ENCODE data around the gene FAT1.
"Not testable (repeated sequence)": the region's sequence is repeated elsewhere in the genome, so short reads cannot be mapped to it uniquely, and the experiment has no call there.

FAT1 gene

DNA sequence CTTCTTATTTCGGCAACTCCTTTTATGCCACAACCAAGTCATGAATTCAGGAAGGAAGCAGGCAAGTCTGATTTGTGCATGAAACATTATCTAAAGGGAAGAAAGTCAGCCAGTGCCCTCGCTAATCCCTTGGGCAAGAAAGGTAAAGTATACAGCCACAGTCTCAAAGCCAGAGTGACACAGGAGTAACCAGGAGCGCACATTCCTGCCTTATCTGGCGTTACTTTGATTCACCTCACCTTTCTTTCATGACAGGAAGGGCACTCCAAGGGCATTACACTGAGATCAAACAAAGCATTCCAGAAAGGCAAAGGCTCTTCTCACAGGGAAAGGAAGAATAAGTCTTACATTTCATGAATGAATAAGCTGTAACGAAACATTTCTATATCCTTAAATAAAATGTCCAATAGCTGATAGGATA, 38.8 kb downstream of the FAT1 start:
- Mint-ChIP-seq H3K36me3 (ENCODE audit: low read depth) (no peaks in the 10 kb centered on the region), H3K4me1 (ENCODE audit: low read depth) (no peaks in the 10 kb centered on the region), H3K27me3 (peaks cover 9% of the 10 kb centered on the region), H3K9me3 (peaks cover 11% of the 10 kb centered on the region), H3K27ac (no peak overlapping the region), H3K4me3 (no peak overlapping the region)

DNA sequence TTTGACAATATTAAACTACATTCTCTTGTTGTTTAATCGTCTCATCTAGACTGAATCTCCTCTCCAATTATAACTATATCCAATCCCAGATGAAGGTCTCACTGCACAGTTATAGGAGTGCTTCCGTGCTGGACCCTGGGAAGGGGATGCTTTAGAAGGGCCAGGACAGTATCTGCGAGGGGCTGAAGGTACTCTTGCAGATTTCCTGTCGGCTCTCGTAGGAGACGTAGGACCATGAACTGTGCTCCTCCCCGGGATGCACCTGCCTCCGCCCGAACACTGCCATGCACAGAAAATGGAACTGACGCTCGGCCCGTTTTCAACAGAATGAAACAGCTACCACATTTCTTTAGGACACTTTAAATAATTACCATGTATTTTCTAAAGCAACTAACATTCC, 39.4 kb downstream of the FAT1 start:
- H3K9me3 Mint-ChIP-seq = peaks cover 7% of the 10 kb centered on the region
- H3K4me1 Mint-ChIP-seq (ENCODE audit: low read depth) = no peaks in the 10 kb centered on the region
- H3K4me3 Mint-ChIP-seq = no peak overlapping the region
- peaks cover 5% of the 10 kb centered on the region for H3K27me3 Mint-ChIP-seq
- H3K27ac Mint-ChIP-seq = no peak overlapping the region
- no peaks in the 10 kb centered on the region for H3K36me3 Mint-ChIP-seq (ENCODE audit: low read depth)

DNA sequence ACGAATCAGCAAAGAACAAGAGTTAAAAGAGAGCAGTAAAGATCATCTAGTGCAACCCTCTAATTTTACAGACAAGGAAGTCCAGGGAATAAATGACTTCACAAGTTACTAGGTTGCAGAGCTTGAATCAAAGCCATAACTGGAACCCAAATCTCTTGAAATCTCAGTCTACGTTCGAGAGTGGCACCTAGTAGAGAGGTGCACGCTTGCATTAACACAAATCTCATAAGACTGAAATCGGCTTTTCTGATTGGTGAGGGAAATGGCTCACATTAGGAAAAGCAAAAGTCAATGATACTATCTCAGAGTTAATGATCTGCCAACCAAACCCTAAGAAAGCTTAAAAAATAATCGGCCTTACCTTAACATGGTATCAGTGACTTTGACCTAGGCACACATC, 43.0 kb downstream of the FAT1 start:
- Mint-ChIP-seq H3K9me3 (peaks cover 10% of the 10 kb centered on the region), H3K27ac (no peak overlapping the region), H3K27me3 (no peaks in the 10 kb centered on the region), H3K4me1 (ENCODE audit: low read depth) (no peaks in the 10 kb centered on the region), H3K36me3 (ENCODE audit: low read depth) (no peaks in the 10 kb centered on the region), H3K4me3 (no peak overlapping the region)

DNA sequence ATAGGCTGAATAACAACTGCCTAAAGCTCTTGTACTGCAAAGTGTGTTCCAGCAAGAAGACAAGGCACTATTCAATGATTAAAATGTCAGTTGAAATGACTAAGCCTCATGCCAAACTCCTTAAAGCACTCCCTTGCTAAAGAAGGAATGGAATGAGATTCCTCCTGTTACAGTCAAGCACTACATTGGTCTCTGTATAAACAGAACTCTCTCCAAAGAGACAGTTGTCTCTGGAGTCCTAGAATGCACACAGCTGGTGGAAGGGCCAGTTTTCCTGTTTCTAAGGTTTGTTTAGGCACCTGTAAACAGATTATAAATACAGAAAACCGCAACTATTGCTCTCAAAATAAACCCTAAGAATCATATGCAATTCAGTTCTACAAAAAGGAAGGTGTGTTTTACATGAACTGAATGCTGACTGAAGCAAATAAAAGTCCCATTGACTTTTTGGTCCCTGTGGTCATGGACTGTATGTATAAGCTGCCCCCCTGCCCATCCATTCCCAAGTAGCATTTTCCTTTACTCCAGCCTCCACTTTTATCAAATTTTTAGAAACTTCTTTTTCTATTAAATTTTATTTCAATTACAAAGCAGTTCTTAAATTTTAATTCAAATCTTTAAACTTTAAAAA, 47.0 kb downstream of the FAT1 start:
- Mint-ChIP-seq H3K36me3 (ENCODE audit: low read depth) (no peaks in the 10 kb centered on the region), H3K4me3 (no peak overlapping the region), H3K4me1 (ENCODE audit: low read depth) (no peaks in the 10 kb centered on the region), H3K9me3 (peaks cover 7% of the 10 kb centered on the region), H3K27me3 (no peaks in the 10 kb centered on the region), H3K27ac (no peak overlapping the region)

DNA sequence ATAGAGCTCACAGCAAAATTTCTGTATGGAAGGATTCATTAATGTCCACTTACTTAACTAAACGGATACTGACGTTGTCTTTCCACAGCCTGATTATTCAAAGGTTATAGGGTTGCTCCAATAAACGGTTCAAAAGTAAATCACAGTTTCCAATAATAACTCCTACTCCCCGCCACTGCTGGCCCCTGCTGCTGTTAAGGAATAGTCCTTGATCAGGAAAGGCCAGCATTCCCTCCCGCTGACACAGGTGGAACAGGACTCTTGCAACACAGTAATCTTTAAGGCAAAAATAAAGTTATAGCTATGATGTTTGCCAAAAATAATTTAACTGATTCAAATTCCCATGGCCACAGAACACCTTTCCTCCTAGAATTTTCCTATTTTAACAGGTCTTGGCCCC, 53.9 kb downstream of the FAT1 start:
- Mint-ChIP-seq H3K4me1 (ENCODE audit: low read depth) (no peaks in the 10 kb centered on the region), H3K27me3 (no peaks in the 10 kb centered on the region), H3K36me3 (ENCODE audit: low read depth) (no peaks in the 10 kb centered on the region), H3K4me3 (no peak overlapping the region), H3K9me3 (no peaks in the 10 kb centered on the region), H3K27ac (no peak overlapping the region)

DNA sequence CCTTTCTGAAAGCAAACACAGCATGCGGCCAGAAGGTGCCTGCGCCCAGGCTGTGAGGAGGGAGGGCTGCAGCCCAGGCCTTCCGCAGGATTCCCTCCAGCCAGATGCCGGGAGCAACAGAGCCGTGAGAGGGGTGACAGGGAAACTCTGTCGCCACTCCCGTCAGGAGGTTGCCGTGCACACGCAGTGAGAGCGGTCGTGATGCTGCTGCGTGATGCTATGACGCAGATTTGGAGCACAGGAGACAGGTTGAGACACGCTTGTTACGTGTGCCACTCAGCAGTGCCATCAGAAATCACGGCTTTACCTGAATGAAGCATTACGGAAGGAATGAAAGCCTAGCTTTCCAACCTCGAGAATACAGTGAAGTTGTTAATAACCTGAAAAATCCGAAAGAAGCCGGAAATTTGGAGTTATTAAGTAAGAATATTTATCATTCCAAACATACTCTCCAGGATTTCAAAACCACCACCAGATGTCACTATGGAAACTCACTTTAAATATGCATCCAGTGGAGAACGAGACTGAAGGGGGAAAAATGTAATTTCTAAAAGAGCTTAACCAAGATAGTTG, 54.4 kb downstream of the FAT1 start:
- Mint-ChIP-seq H3K9me3 (no peaks in the 10 kb centered on the region), H3K27ac (no peak overlapping the region), H3K27me3 (no peaks in the 10 kb centered on the region), H3K4me3 (no peak overlapping the region), H3K36me3 (ENCODE audit: low read depth) (no peaks in the 10 kb centered on the region), H3K4me1 (ENCODE audit: low read depth) (no peaks in the 10 kb centered on the region)

DNA sequence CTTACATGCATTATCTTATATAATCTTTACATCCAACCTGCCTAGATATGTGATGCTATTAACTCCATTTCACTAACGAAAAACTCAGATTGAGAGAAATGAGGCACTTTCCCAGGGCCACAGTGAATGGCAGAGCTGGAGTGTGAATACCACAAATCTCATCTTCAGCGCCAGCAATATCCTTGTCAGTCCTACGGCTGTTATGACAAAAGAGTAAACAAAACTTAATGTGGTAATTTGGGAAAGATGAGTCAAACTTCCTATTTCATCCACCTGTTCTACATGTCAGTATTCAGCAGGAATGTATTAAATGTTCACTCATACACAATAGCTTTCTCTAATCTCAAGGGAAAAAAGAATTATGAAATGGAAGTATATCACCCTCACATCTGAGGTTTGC, 56.9 kb downstream of the FAT1 start:
- Mint-ChIP-seq H3K4me1 (ENCODE audit: low read depth) (no peaks in the 10 kb centered on the region), H3K9me3 (no peaks in the 10 kb centered on the region), H3K36me3 (ENCODE audit: low read depth) (no peaks in the 10 kb centered on the region), H3K27me3 (no peaks in the 10 kb centered on the region), H3K27ac (no peak overlapping the region), H3K4me3 (no peak overlapping the region)

DNA sequence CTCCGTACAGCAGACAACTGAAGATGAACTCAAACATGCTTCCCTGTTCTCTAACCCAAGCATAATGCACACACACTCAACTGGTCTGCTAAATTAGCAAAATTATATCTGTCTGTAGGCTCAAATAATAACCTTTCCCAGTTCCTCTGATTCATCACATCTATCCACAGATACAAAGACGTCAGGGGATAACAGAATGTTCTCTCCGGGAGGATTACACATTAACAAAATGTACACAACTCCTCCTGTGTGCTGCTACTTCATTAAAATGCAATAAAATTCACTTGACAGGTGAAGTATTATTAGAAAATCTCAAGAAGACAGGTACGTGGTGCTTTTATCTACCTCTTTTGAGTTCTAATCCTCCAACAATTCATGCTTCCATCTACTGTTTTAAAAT, 57.4 kb downstream of the FAT1 start:
- Mint-ChIP-seq H3K4me1 (ENCODE audit: low read depth) (no peaks in the 10 kb centered on the region), H3K9me3 (no peaks in the 10 kb centered on the region), H3K36me3 (ENCODE audit: low read depth) (no peaks in the 10 kb centered on the region), H3K27ac (no peak overlapping the region), H3K4me3 (no peak overlapping the region), H3K27me3 (no peaks in the 10 kb centered on the region)

DNA sequence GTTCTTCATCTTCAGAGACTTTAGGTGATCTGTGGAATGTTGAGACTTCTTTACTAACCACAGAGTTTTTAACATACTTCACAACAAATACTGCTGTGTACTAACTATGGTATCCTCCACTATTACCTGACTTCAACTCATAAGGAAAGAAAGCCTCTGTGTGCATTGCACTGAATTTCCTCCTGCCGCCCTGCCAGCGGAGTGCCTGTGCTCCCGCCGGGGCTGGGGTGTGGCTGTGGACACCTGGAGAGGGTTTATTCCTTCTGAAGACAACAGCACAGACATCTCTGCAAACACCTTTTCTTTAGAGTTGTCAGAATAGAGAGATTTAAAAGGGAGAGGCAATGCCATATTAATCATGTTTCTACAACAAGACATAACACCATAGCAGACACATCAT, 63.3 kb downstream of the FAT1 start:
- Mint-ChIP-seq H3K36me3 (ENCODE audit: low read depth) (no peaks in the 10 kb centered on the region), H3K4me3 (no peak overlapping the region), H3K9me3 (no peaks in the 10 kb centered on the region)

DNA sequence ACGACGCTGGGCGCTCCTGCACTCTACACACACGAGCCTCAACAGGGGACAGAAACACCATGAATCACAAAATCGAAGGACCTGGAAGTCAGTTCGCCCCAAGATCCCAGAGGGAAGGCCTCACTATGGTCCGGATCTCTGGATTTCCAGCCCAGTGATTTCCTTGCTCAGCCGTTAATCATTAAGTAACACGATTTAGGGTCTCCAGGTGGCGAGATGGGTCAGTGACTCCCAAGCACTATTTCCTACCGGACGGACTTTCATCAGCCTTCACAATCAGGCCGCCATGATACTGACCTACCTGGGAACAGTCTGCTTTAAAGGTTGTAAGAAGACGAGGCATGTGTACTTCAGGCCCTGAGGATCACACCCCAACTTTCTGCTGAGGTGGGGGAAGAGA, 63.7 kb downstream of the FAT1 start:
- H3K27me3 Mint-ChIP-seq = no peaks in the 10 kb centered on the region
- H3K36me3 Mint-ChIP-seq (ENCODE audit: low read depth) = no peaks in the 10 kb centered on the region
- no peak overlapping the region for H3K4me3 Mint-ChIP-seq
- no peak overlapping the region for H3K27ac Mint-ChIP-seq
- no peaks in the 10 kb centered on the region for H3K9me3 Mint-ChIP-seq
- H3K4me1 Mint-ChIP-seq (ENCODE audit: low read depth) = no peaks in the 10 kb centered on the region

More for the DNA sequence above, 63.3 kb downstream of the FAT1 start:
- no peaks in the 10 kb centered on the region for H3K27me3 Mint-ChIP-seq
- H3K27ac Mint-ChIP-seq = no peak overlapping the region
- H3K4me1 Mint-ChIP-seq (ENCODE audit: low read depth) = no peaks in the 10 kb centered on the region

DNA sequence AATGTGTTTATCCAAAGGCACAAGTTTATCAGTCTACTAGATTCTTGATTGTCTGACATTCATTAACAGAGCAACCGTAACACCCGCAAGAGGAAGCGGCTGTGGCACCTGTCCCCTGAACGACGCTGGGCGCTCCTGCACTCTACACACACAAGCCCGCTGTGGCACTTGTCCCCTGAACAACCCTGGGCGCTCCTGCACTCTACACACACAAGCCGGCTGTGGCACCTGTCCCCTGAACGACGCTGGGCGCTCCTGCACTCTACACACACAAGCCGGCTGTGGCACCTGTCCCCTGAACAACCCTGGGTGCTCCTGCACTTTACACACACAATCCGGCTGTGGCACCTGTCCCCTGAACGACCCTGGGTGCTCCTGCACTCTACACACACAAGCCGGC, 64.2 kb downstream of the FAT1 start:
- not testable (repeated sequence) for H3K9me3 Mint-ChIP-seq; H3K36me3 Mint-ChIP-seq (ENCODE audit: low read depth); H3K4me1 Mint-ChIP-seq (ENCODE audit: low read depth); H3K27ac Mint-ChIP-seq; H3K27me3 Mint-ChIP-seq; H3K4me3 Mint-ChIP-seq

DNA sequence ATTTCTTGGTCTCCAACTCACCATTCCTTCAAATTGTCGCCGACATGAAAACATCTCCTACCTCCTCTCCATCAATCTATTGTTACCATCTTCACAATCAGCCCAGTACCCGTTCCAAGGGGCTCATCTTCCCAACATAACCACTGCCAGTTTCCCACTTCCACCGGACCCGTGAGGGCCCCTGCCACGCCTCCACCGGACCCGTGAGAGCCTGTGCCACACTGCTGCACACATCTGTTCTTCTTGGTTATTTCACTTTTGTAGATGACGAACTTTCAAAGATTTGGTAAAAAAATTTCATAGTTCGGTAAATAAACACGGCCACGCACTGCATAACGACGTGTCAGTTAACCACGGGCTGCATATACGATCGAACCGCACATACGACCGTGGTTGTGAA, 65.0 kb downstream of the FAT1 start:
- H3K27me3 Mint-ChIP-seq = no peaks in the 10 kb centered on the region

DNA sequence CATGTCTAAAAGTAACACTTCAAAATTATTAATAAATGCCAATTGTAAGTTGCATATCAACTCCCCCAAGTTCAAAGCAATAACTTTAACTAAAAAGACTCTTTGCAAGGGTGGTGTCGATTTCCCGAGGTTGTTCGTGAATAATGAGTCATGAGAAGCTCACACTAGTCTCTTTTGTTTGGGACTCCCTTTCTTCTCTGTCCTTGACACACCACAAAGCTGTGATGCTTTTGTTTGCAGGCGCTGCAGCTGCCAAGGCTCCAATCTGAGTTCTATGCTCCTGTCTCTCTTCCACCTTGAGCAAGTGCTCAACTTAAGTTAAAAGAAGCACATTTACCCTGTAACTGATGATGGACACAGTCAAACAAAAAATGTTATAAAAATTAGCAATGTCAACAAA, 65.9 kb downstream of the FAT1 start:
- H3K9me3 Mint-ChIP-seq = peaks cover 4% of the 10 kb centered on the region
- no peaks in the 10 kb centered on the region for H3K36me3 Mint-ChIP-seq (ENCODE audit: low read depth)
- no peaks in the 10 kb centered on the region for H3K4me1 Mint-ChIP-seq (ENCODE audit: low read depth)
- H3K27ac Mint-ChIP-seq = no peak overlapping the region
- peaks cover 3% of the 10 kb centered on the region for H3K27me3 Mint-ChIP-seq
- no peak overlapping the region for H3K4me3 Mint-ChIP-seq

More for the DNA sequence above, 65.0 kb downstream of the FAT1 start:
- no peak overlapping the region for H3K4me3 Mint-ChIP-seq
- no peaks in the 10 kb centered on the region for H3K36me3 Mint-ChIP-seq (ENCODE audit: low read depth)
- H3K4me1 Mint-ChIP-seq (ENCODE audit: low read depth) = no peaks in the 10 kb centered on the region
- peaks cover 4% of the 10 kb centered on the region for H3K9me3 Mint-ChIP-seq
- no peak overlapping the region for H3K27ac Mint-ChIP-seq

DNA sequence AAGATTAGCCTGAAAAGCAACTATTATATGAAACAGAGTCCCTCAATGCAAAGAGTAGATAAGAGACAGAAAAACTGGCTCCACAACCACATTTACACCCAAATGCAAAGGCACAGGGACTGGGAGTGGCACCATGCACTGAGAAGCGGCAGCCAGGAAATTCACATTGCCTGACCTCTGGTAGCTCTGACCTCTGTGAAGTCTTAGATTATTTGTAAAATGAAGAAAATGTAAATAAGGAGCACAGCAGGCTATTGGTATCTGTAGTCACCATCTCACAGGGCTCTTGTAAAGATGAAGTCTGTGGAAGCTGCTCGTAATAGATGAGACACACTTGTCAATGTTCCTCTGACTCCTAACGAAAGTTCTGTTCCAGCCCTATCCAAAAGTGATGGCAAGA, 69.7 kb downstream of the FAT1 start:
- H3K4me3 Mint-ChIP-seq = no peak overlapping the region
- peaks cover 4% of the 10 kb centered on the region for H3K27me3 Mint-ChIP-seq
- peaks cover 4% of the 10 kb centered on the region for H3K9me3 Mint-ChIP-seq
- H3K36me3 Mint-ChIP-seq (ENCODE audit: low read depth) = no peaks in the 10 kb centered on the region
- no peak overlapping the region for H3K27ac Mint-ChIP-seq
- H3K4me1 Mint-ChIP-seq (ENCODE audit: low read depth) = no peaks in the 10 kb centered on the region

DNA sequence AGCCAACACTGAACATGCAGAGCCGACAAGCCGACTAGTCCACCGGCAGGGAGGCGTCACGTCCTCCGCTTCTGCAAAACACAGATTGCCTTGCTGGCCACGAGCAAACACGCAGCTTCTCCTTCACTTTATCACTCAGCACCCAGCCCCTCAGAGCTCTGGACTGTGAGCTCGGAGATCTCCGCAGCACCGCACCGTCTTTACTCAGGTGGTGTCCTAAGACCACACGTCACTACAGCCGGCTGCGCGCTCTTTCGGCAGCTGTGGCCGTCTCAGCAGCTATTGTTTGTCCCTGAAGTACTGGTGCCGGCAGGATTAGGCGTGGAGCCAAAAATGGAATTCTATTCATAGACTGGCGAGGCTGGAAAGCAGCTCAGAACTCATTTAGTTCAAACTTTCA, 72.0 kb downstream of the FAT1 start:
- H3K4me3 Mint-ChIP-seq = no peak overlapping the region
- peaks cover 4% of the 10 kb centered on the region for H3K27me3 Mint-ChIP-seq
- H3K36me3 Mint-ChIP-seq (ENCODE audit: low read depth) = no peaks in the 10 kb centered on the region
- H3K4me1 Mint-ChIP-seq (ENCODE audit: low read depth) = no peaks in the 10 kb centered on the region
- peaks cover 4% of the 10 kb centered on the region for H3K9me3 Mint-ChIP-seq
- no peak overlapping the region for H3K27ac Mint-ChIP-seq

DNA sequence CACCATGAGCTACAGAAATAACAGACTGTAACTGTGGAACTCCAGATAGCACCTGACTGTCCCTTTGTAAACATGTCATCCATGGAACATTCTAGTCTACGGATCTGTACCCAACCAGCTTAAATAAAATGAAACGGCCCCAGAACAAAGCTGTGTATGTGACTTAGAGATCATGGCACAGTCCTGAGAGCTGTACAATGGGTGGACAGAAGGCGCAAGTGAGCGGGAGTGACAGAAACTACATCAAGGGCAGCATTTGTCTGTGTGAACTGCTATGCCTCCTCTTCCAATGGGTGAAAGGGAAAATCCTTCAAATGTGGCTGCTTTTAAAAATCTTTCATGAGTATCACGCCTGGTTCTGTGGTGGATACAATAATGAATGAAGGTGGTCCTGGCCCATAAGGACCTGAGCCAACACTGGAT, 72.5 kb downstream of the FAT1 start:
- H3K9me3 Mint-ChIP-seq = peaks cover 4% of the 10 kb centered on the region
- no peak overlapping the region for H3K4me3 Mint-ChIP-seq
- H3K36me3 Mint-ChIP-seq (ENCODE audit: low read depth) = no peaks in the 10 kb centered on the region
- no peak overlapping the region for H3K27ac Mint-ChIP-seq
- no peaks in the 10 kb centered on the region for H3K4me1 Mint-ChIP-seq (ENCODE audit: low read depth)
- peaks cover 4% of the 10 kb centered on the region for H3K27me3 Mint-ChIP-seq
